Peyer's patch (tissue), 4 donors: ENCODE data around the gene TAF1C.

Experiments
- CTCF ChIP-seq, 6 experiments: fragments of 450-650 bp in 4 of 6; fragments of 200-600 bp in 2 of 6; sonication (generic) in 1 of 6; IDR thresholded peaks; one replicate each; pipeline ENCODE4 v1.5.1; 2017 to 2019; ENCODE audit warnings: antibody characterized with exemption in 6 of 6, mild to moderate bottlenecking in 3 of 6, moderate library complexity in 1 of 6
- POLR2A ChIP-seq, 2 donors: fragments of 450-650 bp; IDR thresholded peaks; one replicate each; pipeline ENCODE4 v1.5.1; 2017; ENCODE audit warnings: antibody characterized with exemption in 2 of 2, mild to moderate bottlenecking in 2 of 2, moderate library complexity in 2 of 2

DNA sequence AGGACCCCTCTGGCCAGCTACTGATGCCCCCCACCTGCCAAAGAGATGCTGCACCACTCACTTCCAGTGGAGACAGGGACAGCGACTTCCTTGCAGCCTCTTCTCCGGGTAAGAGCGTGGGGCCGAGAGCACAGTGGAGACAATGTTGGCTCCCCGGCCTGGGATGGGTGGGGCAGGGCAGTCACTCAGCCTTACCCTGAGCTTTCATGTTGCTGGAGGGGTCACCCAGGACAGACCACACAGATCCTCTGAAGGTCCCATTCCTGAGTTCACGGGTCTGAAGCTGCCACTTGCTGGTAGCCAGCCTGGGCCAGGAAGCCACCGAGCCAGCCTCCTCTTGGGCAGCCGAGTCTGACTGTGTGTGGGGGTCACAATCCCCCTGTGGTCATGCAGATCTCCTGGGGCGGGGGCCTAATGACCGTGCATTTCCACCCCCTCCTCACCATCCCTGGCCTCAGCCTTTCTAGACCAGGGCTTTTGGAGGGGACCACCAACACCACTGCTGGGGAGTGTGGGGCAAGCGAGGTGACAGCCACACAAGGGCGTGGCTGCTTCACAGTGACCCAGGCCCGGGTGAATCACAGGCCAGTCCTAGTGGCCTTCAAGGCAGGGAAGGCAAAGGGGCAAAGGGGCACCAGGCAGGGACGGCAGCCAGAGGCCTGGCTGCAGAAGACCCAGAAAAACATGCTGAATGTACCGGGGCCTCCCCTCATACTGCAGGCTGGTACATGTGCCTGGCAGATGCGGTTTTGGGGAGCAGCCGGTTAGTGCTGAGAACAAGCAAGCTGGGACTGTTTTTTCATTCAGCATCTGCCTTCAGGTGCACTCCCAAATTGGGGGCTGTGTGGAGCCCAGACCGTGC, 10.4 kb downstream of the TAF1C start:
- no peak for TF ChIP-seq CTCF (IDR thresholded peaks at IDR 0.05)
- TF ChIP-seq POLR2A (IDR thresholded peaks at IDR 0.05), result no peak
